DLD1 (cell line): Measurements from ENCODE around the gene ARHGAP22.

Experiments used
- in situ Hi-C: cut with HindIII; loops from 2 replicates; pipeline ENCODE4 v1.10.0; 2017; ENCODE audit warnings: low sequenced_read_pairs

The ARHGAP22 gene

GRCh38 chr10:48592346-48592745 lies 12.5 kb downstream of the ARHGAP22 start:
- in situ Hi-C loops = no loop called here

GRCh38 chr10:48590945-48591344 lies 13.9 kb downstream of the ARHGAP22 start:
- in situ Hi-C loops = no loop called here

- in situ Hi-C loops = no loop called here
Measured at GRCh38 chr10:48589266-48589665, 15.6 kb downstream of the ARHGAP22 start.

- in situ Hi-C loops = no loop called here
Measured at GRCh38 chr10:48587819-48588218, 17.1 kb downstream of the ARHGAP22 start.

DNA sequence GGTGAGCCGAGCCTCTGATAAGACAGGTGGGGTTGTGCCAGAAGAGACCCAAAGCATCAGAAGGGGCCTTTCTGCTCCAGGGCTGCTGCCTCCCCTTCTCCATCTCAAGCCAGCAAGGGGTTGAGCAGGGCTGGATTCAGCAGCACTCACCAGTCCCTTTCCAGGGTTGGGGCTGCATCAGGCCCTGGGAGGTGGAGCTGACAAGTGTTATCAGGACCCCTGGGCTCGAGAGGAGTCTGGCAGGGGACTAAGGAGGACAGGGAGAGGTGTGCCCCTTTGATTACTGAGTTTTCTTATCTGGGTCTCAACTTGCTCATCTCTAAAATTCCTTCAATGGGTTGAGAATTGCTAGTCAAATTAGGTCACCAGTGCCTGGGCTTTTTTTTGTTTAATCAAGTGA lies 17.8 kb downstream of the ARHGAP22 start:
- in situ Hi-C loops = no loop called here

- in situ Hi-C loops = no loop called here
Measured at GRCh38 chr10:48582970-48583369, 21.9 kb downstream of the ARHGAP22 start.

- in situ Hi-C loops = no loop called here
Measured at GRCh38 chr10:48580236-48580635, 24.6 kb downstream of the ARHGAP22 start.

DNA sequence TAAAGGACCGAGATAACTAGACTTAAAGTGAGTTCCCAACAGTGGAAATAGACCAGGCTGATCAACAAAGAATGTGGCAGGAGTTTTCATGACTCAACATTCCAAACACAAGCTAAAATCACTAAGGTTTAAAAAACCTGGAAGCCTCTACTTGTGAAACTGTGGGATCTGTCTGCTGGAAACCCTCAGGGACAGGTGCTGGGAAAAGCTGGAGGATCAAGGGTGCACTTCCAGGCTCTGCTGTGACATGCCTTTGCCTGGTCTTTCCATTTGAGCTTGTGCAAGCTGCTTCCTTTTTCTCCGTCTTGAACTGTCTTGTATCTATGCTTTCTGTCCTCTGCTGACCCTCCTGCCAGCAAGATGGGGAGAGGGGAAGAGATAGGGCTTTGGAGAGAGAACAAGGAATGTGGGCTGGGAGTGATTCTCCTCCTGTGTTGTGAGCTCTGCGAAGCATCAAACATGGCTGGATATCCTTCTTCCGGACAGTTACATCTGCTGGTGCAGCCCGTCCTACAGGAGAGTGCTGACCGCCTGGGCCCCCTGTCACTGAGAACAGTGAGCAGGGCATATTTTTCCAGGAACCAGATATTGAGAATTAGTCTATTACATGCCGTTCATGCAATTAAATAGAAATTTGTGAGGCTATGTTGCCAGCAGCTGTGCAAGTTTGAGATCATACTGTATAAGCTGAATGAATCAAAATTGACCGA lies 25.5 kb downstream of the ARHGAP22 start:
- in situ Hi-C loops = no loop called here

DNA sequence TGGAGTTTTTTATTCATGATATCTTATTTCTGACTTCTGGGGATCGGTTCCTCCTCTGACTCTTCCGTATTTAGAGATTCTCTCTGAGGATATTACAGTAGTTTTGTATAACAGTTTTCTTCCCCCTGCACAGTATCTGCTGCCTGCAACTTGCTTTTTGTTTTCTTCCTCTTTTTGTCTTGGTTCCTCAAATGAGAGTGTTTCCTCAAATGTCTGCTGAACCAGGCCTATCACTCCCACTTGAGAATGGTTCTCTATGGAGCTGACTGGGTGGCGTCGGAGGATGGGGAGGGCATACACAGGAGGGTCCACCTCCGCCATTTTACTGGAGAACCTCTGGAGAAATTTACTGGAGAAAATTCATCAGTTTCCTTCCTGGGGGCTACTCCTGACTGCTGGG lies 27.7 kb downstream of the ARHGAP22 start:
- in situ Hi-C loops = no loop called here

DNA sequence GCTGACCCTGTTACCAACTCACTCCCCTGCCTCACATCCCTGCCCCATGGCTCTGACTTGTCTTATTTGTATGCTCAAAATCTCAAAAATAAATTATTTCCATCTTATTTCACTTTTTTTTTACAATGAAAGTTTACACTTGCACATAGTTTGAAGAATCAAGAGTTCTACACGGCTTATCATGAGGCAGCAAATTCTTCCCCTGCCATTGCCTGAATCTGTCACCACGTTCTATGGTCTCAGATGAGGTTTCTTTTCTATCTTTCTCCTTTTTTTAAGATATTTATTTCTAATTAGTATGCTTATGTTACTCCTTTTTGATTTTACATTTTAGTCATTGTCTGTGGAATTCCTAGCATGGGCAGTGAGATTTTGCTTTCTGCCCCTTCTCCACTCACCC lies 28.4 kb downstream of the ARHGAP22 start:
- in situ Hi-C loops = no loop called here

GRCh38 chr10:48575901-48576300 lies 29.0 kb downstream of the ARHGAP22 start:
- in situ Hi-C loops = no loop called here

DNA sequence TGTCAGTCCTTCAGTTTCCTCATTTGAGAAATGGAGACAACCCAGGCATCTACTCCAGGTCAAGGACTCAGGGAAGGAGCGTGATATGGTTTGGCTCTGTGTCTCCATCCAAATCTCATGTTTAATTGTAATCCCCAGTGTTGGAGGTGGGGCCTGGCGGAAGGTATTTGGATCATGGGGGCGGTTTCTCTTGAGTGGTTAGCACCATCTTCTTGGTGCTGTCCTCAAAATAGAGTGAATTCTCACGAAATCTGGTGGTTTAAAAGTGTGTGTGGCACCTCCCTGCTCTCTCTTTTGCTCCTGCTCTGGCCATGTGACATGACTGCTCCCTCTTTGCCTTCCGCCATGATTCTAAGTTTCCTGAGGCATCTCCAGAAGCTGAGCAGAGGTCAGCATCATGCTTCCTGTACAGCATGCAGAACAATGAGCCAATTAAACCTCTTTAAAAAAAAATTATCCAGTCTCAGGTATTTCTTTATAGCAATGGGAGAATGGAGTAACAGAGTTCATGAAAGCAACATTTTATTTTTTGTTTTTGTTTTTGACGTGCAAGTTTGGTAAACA lies 30.0 kb downstream of the ARHGAP22 start:
- in situ Hi-C loops = no loop called here

DNA sequence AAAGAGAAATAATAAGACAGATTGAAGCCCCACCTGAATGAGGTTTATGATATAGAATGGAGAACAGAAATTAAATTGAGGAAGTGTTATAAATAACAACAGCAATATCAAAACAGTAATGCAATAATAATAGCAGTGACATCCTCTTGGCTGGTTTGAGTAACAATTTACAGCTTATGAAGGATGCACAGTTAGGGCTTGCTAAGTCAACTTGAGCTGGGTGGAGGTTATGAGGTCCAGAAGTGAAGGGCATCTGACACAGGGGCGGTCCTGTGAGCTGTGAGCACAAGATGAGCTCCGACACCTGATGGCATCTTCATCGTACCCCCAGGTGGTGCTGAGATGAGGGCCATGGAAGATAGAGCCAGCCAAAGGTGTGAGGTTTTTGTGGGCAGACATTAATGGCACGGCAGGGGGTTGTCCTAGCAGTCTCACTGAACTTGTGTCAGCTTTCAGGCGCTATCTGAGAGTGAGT lies 30.5 kb downstream of the ARHGAP22 start:
- in situ Hi-C loops = no loop called here

GRCh38 chr10:48573045-48573444 lies 31.8 kb downstream of the ARHGAP22 start:
- in situ Hi-C loops = no loop called here

DNA sequence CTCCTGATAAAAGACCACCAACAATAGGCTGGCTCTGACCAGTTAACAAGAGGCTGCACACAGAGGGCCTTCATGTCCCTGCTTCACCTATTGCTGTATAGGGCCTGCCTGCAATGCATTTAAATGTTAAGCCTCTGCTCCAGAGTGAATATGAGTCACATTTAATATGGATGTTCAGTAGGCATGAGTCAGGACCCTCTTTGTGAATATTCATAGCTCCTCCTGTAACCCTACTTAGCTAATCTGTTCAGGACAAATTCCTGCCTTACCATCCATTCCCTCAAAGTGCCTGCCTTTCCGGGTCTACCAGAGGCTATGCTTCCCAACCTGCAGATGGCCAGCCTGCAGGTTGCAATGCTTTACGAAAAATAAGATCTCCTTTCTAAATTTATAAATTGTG lies 32.5 kb downstream of the ARHGAP22 start:
- in situ Hi-C loops = no loop called here

GRCh38 chr10:48568546-48568945 lies 36.3 kb downstream of the ARHGAP22 start:
- in situ Hi-C loops = no loop called here

GRCh38 chr10:48568131-48568530 lies 36.7 kb downstream of the ARHGAP22 start:
- in situ Hi-C loops = no loop called here

DNA sequence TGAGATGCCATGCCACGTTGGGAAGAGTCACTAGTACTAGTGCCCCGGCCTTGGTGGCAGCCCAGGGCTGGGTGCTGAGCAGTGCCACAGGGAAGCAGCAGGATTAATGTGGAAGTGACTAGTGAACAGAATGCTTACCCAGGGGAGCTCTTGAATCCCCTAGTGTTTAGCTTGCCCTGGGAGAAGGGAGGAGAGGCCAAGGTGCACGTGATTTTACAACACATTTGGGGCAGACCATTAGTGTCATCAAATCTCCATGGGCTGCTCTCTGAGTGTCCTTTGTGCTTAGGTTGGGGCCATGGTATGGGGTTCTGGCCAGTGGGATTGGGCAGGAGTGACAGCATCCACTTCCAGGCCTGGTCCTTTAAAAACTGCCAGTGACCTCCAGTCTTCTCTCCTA lies 37.5 kb downstream of the ARHGAP22 start:
- in situ Hi-C loops = no loop called here

GRCh38 chr10:48564466-48565160 lies 40.3 kb downstream of the ARHGAP22 start:
- in situ Hi-C loops = no loop called here

- in situ Hi-C loops = no loop called here
Measured at GRCh38 chr10:48557511-48558123, 47.3 kb downstream of the ARHGAP22 start.

GRCh38 chr10:48556713-48557112 lies 48.2 kb downstream of the ARHGAP22 start:
- in situ Hi-C loops = no loop called here

DNA sequence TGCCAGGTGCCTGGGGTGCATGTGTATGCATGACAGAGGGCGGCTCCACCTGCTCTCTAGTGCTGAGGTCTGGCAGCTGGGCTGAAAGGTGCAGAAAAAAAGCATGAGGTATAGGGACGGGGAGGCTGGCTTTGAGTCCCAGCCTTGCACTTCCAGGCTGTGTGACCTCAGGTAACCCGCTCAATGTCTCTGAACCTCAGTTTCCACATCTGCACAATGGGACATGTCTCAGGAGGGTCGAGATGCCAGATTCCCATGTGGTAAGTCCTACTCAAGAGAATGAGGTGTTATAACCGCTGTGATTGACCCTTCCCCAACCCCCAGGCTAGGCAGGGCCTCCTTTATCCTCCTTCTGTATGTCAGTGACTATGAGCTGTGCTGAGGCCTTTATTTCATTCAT lies 48.8 kb downstream of the ARHGAP22 start:
- in situ Hi-C loops = no loop called here
